ENCODE results near the gene YEATS4. TPM values are rescaled to one million over a fixed set of nuclear protein-coding genes. Genes with fewer than 3 reads are reported as not detected.
A peak's percentile ranks its signal among the peaks of the same experiment; 100 is the strongest.

The YEATS4 gene
- total and polyA plus RNA-seq, 2 experiments from 2014 or later: 17.2 to 60.4 TPM

- H3K27me3 ChIP-seq (replicated peaks; ENCODE audit: insufficient read depth): no peaks in the 10 kb centered on the region
- H2AFZ ChIP-seq: no peak overlapping the region
- H3F3A ChIP-seq (ENCODE audit: insufficient read depth): no peaks in the 10 kb centered on the region
- H3K4me1 ChIP-seq (ENCODE audit: insufficient read depth): no peaks in the 10 kb centered on the region
- H3K27ac ChIP-seq: no peak overlapping the region
- no peaks in the 10 kb centered on the region for H3K36me3 ChIP-seq (ENCODE audit: low read depth)
- no peaks in the 10 kb centered on the region for H3K79me2 ChIP-seq (ENCODE audit: insufficient read depth)
- H3K4me2 ChIP-seq (ENCODE audit: unreplicated experiment): no peak overlapping the region
- no peak overlapping the region for H3K9ac ChIP-seq
- H3K4me3 ChIP-seq: no peak overlapping the region
- no peaks in the 10 kb centered on the region for H3K9me2 ChIP-seq (ENCODE audit: insufficient read depth)
- no peak for TF ChIP-seq EZH2 (IDR thresholded peaks at IDR 0.05; ENCODE audit: insufficient read depth, poor library complexity, severe bottlenecking)
- no peak for TF ChIP-seq EZH2phosphoT487 (IDR thresholded peaks at IDR 0.05; ENCODE audit: insufficient read depth, low read depth)
- H3K9me3 ChIP-seq (ENCODE audit: low read depth): no peaks in the 10 kb centered on the region
- no peak for DNase-seq
- 80 to 86% methylated on average over 8 of the region's 8 CpGs for WGBS, 2 experiments (ENCODE audit: low coverage in 1 of 2, low lambda C conversion rate in 2 of 2, missing lambda C conversion rate in 2 of 2)
- H4K20me1 ChIP-seq (ENCODE audit: insufficient read depth): no peaks in the 10 kb centered on the region
- in situ Hi-C loops (cut with MboI): no loop called here
These were observed 71.5 kb downstream of the YEATS4 start for GRCh38 chr12:69430942-69431590.

- Histone ChIP-seq H2AFZ (no peak overlapping the region), H3F3A (ENCODE audit: insufficient read depth) (no peaks in the 10 kb centered on the region), H3K9me2 (ENCODE audit: insufficient read depth) (no peaks in the 10 kb centered on the region), H3K4me3 (no peak overlapping the region), H3K9ac (no peak overlapping the region), H3K4me2 (ENCODE audit: unreplicated experiment) (no peak overlapping the region), H3K9me3 (ENCODE audit: low read depth) (no peaks in the 10 kb centered on the region), H3K27me3 (replicated peaks; ENCODE audit: insufficient read depth) (no peaks in the 10 kb centered on the region), H3K79me2 (ENCODE audit: insufficient read depth) (no peaks in the 10 kb centered on the region), H3K4me1 (ENCODE audit: insufficient read depth) (no peaks in the 10 kb centered on the region), H4K20me1 (ENCODE audit: insufficient read depth) (no peaks in the 10 kb centered on the region), H3K36me3 (ENCODE audit: low read depth) (no peaks in the 10 kb centered on the region), H3K27ac (no peak overlapping the region)
- in situ Hi-C loops (cut with MboI): no loop called here
- TF ChIP-seq EZH2 (IDR thresholded peaks at IDR 0.05; ENCODE audit: insufficient read depth, poor library complexity, severe bottlenecking): no peak
- no peak for TF ChIP-seq EZH2phosphoT487 (IDR thresholded peaks at IDR 0.05; ENCODE audit: insufficient read depth, low read depth)
- WGBS, 2 experiments (ENCODE audit: low coverage in 1 of 2, low lambda C conversion rate in 2 of 2, missing lambda C conversion rate in 2 of 2): 73% methylated on average over 8 of the region's 8 CpGs
- DNase-seq: no peak
These were observed 72.2 kb downstream of the YEATS4 start for GRCh38 chr12:69431591-69432222.

DNA sequence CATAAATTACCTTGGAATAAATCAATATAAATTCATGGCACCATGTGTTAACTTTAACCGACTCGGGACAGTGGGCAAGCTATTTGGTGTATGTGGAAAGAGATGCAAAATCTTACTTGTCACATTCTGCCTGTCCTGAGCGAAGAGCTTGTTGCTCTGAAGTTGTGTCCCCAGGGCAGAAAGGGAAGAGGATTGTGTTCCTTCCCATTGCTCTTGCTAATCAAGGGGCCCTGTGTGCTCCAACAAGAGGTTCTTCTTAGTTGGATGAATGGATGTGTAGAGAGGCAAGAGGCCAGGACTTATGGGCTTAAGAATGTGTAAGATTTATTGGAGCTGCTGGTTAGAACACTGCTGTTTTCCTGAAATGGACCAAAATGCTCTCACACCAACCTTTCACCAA is 74.1 kb downstream of the YEATS4 start:
- TF ChIP-seq EZH2 (IDR thresholded peaks at IDR 0.05; ENCODE audit: insufficient read depth, poor library complexity, severe bottlenecking) (no peak), EZH2phosphoT487 (IDR thresholded peaks at IDR 0.05; ENCODE audit: insufficient read depth, low read depth) (no peak)
- WGBS, 2 experiments (ENCODE audit: low coverage in 1 of 2, low lambda C conversion rate in 2 of 2, missing lambda C conversion rate in 2 of 2): 63 to 64% methylated on average over 3 of the region's 3 CpGs
- H3K4me2 ChIP-seq (ENCODE audit: unreplicated experiment): no peak overlapping the region
- in situ Hi-C loops (cut with MboI): no loop called here
- DNase-seq: no peak
- H4K20me1 ChIP-seq (ENCODE audit: insufficient read depth): no peaks in the 10 kb centered on the region
- no peak overlapping the region for H3K27ac ChIP-seq
- no peaks in the 10 kb centered on the region for H3K9me3 ChIP-seq (ENCODE audit: low read depth)
- no peaks in the 10 kb centered on the region for H3K4me1 ChIP-seq (ENCODE audit: insufficient read depth)
- H3F3A ChIP-seq (ENCODE audit: insufficient read depth): no peaks in the 10 kb centered on the region
- H3K27me3 ChIP-seq (replicated peaks; ENCODE audit: insufficient read depth): no peaks in the 10 kb centered on the region
- no peak overlapping the region for H3K4me3 ChIP-seq
- H3K9me2 ChIP-seq (ENCODE audit: insufficient read depth): no peaks in the 10 kb centered on the region
- H3K79me2 ChIP-seq (ENCODE audit: insufficient read depth): no peaks in the 10 kb centered on the region
- no peak overlapping the region for H3K9ac ChIP-seq
- H2AFZ ChIP-seq: no peak overlapping the region
- H3K36me3 ChIP-seq (ENCODE audit: low read depth): no peaks in the 10 kb centered on the region

GRCh38 chr12:69435644-69436043 is 76.1 kb downstream of the YEATS4 start:
- Histone ChIP-seq H3F3A (ENCODE audit: insufficient read depth) (no peaks in the 10 kb centered on the region), H3K27me3 (replicated peaks; ENCODE audit: insufficient read depth) (no peaks in the 10 kb centered on the region), H3K27ac (no peak overlapping the region), H3K4me1 (ENCODE audit: insufficient read depth) (no peaks in the 10 kb centered on the region), H3K4me2 (ENCODE audit: unreplicated experiment) (no peak overlapping the region), H4K20me1 (ENCODE audit: insufficient read depth) (no peaks in the 10 kb centered on the region), H3K9ac (no peak overlapping the region), H3K9me2 (ENCODE audit: insufficient read depth) (no peaks in the 10 kb centered on the region), H3K36me3 (ENCODE audit: low read depth) (no peaks in the 10 kb centered on the region), H3K9me3 (ENCODE audit: low read depth) (no peaks in the 10 kb centered on the region), H3K79me2 (ENCODE audit: insufficient read depth) (no peaks in the 10 kb centered on the region), H3K4me3 (no peak overlapping the region), H2AFZ (no peak overlapping the region)
- WGBS, 2 experiments (ENCODE audit: low coverage in 1 of 2, low lambda C conversion rate in 2 of 2, missing lambda C conversion rate in 2 of 2): 52% methylated on average over 1 of the region's 1 CpG
- in situ Hi-C loops (cut with MboI): no loop called here
- TF ChIP-seq EZH2phosphoT487 (IDR thresholded peaks at IDR 0.05; ENCODE audit: insufficient read depth, low read depth) (no peak), EZH2 (IDR thresholded peaks at IDR 0.05; ENCODE audit: insufficient read depth, poor library complexity, severe bottlenecking) (no peak)
- DNase-seq: peak; percentile 28
